Measurements from ENCODE around the gene FOXP1.

DNA sequence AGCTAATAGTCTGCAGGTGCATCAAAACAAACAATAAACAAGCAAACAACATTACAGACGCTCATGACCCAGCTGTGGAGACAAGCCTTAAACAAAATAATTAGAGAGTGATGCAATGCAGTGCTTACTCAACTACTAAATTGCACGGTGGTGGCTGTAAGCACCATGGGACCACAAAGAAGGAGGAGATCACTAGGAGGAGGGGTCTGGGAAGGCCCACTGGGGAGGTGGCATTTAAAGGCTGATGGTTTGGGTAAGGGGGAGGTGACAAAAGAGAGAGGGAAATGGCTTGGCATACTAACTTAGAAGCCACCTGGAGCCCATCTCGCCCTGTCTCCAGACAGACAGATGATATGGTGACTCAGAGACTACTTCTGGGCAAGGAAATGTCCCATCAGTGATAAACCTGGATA lies 516.7 kb downstream of the FOXP1 start:
- TF ChIP-seq CTCF (IDR thresholded peaks at IDR 0.05; ENCODE audit: low read depth, low read length, poor library complexity, severe bottlenecking) (no peak), EZH2phosphoT487 (IDR thresholded peaks at IDR 0.05; ENCODE audit: borderline replicate concordance, low read length) (no peak)
